Measurements from ENCODE around the gene TIE1. TPM values are rescaled to one million over a fixed set of nuclear protein-coding genes. Genes with fewer than 3 reads are reported as not detected.

The TIE1 gene
- total and polyA plus RNA-seq, 9 of the 15 experiments (the other 6 are each of a cell fraction or from before 2014, with no cell fraction given) = 0.07 to 0.49 (median 0.14) TPM; not detected in 4

GRCh38 chr1:43329995-43330751 lies 29.4 kb downstream of the TIE1 start (continued):
- 0 out of 2 replicates have a peak, but pooled peaks have one; percentile 32 for TF ChIP-seq DMBX1 (CRISPR knock-in tag; IDR thresholded peaks at IDR 0.05; ENCODE audit: borderline replicate concordance)
- no peak for TF ChIP-seq ZNF23 (CRISPR knock-in tag; IDR thresholded peaks at IDR 0.05)
- TF ChIP-seq EHMT2 (IDR thresholded peaks at IDR 0.05) = 0 out of 2 replicates have a peak, but pooled peaks have one; percentile 47
- no peak for TF ChIP-seq ZNF354B (CRISPR knock-in tag; IDR thresholded peaks at IDR 0.05)
- TF ChIP-seq ERF (CRISPR knock-in tag; IDR thresholded peaks at IDR 0.05) = no peak
- TF ChIP-seq E2F4 (CRISPR knock-in tag; IDR thresholded peaks at IDR 0.05; ENCODE audit: low read depth) = no peak
- 0 out of 2 replicates have a peak, but pooled peaks have one; percentile 14 for TF ChIP-seq RB1 (IDR thresholded peaks at IDR 0.05; ENCODE audit: low read depth)
- peak; percentile 56 for TF ChIP-seq FOS (IDR thresholded peaks at IDR 0.05; ENCODE audit: extremely low read depth, insufficient read length)
- no peak for TF ChIP-seq ZNF444 (CRISPR knock-in tag; IDR thresholded peaks at IDR 0.05)
- no peak for TF ChIP-seq RAD21 (CRISPR knock-in tag; conservative IDR thresholded peaks at IDR 0.05 in 1 of 2, IDR thresholded peaks at IDR 0.05 in 1 of 2)
- no peak for TF ChIP-seq MTF1 (CRISPR knock-in tag; IDR thresholded peaks at IDR 0.05; ENCODE audit: borderline replicate concordance)
- peak in 1 of 2 experiments; percentile 55; a peak in 2 of 4 replicates for TF ChIP-seq KDM1A (IDR thresholded peaks at IDR 0.05)
- TF ChIP-seq E4F1 (CRISPR knock-in tag; IDR thresholded peaks at IDR 0.05; ENCODE audit: borderline replicate concordance) = no peak
- TF ChIP-seq ARID3B (CRISPR knock-in tag; IDR thresholded peaks at IDR 0.05; ENCODE audit: borderline replicate concordance) = no peak
- TF ChIP-seq NR2C2 (CRISPR knock-in tag; IDR thresholded peaks at IDR 0.05) = no peak
- no peak for TF ChIP-seq NR2C2 (tag; IDR thresholded peaks at IDR 0.05)
- TF ChIP-seq DIDO1 (tag; IDR thresholded peaks at IDR 0.05; ENCODE audit: low read depth) = no peak
- TF ChIP-seq MTA2 (IDR thresholded peaks at IDR 0.05; ENCODE audit: low read depth) = no peak
- no peak; the same call in 1 of the 2 replicates for TF ChIP-seq ZBTB49 (CRISPR knock-in tag; IDR thresholded peaks at IDR 0.05; ENCODE audit: borderline replicate concordance)
